GM23248 (cell line): ENCODE results near the gene TMEM39B. TPM values are rescaled to one million over a fixed set of nuclear protein-coding genes. Genes with fewer than 3 reads are reported as not detected.
"Not testable (repeated sequence)": the region's sequence is repeated elsewhere in the genome, so short reads cannot be mapped to it uniquely, and the experiment has no call there.

Experiments used
- DNase-seq: peaks from one replicate; pipeline ENCODE4 v3.0.0-alpha.2; 2015
- H2AFZ ChIP-seq: fragments of 200-600 bp; sonication (generic); 2 replicates; pipeline ENCODE4 v1.6.1; 2016; ENCODE audit warnings: antibody characterized with exemption
- H3F3A ChIP-seq: fragments of 200-600 bp; sonication (generic); 2 replicates; pipeline ENCODE4 v1.6.1; 2016; ENCODE audit warnings: mild to moderate bottlenecking, antibody characterized with exemption, mixed run types; ENCODE audit not compliant: insufficient read depth
- H3K27ac ChIP-seq: fragments of 200-600 bp; sonication (generic); 2 replicates; pipeline ENCODE4 v1.5.1; 2016; ENCODE audit warnings: mild to moderate bottlenecking
- H3K27me3 ChIP-seq: fragments of 200-600 bp; sonication (generic); replicated peaks from 2 replicates; pipeline ENCODE4 v1.6.1; 2016; ENCODE audit warnings: mild to moderate bottlenecking; ENCODE audit not compliant: insufficient read depth
- H3K36me3 ChIP-seq: fragments of 200-600 bp; sonication (generic); 2 replicates; pipeline ENCODE4 v1.6.1; 2016; ENCODE audit warnings: low read depth, mild to moderate bottlenecking
- H3K4me1 ChIP-seq: fragments of 200-600 bp; sonication (generic); 2 replicates; pipeline ENCODE4 v1.6.1; 2016; ENCODE audit warnings: mild to moderate bottlenecking; ENCODE audit not compliant: insufficient read depth
- H3K4me2 ChIP-seq: fragments of 200-600 bp; sonication (generic); one replicate; pipeline ENCODE4 v1.6.1; 2016; ENCODE audit warnings: mild to moderate bottlenecking; ENCODE audit not compliant: unreplicated experiment
- H3K4me3 ChIP-seq: fragments of 200-600 bp; sonication (generic); 2 replicates; pipeline ENCODE4 v1.5.1; 2016; ENCODE audit warnings: mild to moderate bottlenecking
- H3K79me2 ChIP-seq: fragments of 200-600 bp; sonication (generic); 2 replicates; pipeline ENCODE4 v1.6.1; 2016; ENCODE audit warnings: mild to moderate bottlenecking; ENCODE audit not compliant: insufficient read depth
- H3K9ac ChIP-seq: fragments of 200-600 bp; sonication (generic); 2 replicates; pipeline ENCODE4 v1.6.1; 2016; ENCODE audit warnings: mild to moderate bottlenecking
- H3K9me2 ChIP-seq: fragments of 200-600 bp; sonication (generic); 2 replicates; pipeline ENCODE4 v1.6.1; 2016; ENCODE audit warnings: mixed run types, mild to moderate bottlenecking, moderate library complexity; ENCODE audit not compliant: insufficient read depth
- H3K9me3 ChIP-seq: fragments of 200-600 bp; sonication (generic); one replicate; pipeline ENCODE4 v1.6.1; 2017; ENCODE audit warnings: low read depth
- H4K20me1 ChIP-seq: fragments of 200-600 bp; sonication (generic); 2 replicates; pipeline ENCODE4 v1.6.0; 2016; ENCODE audit not compliant: insufficient read depth
- EZH2 ChIP-seq: fragments of 200-600 bp; sonication (generic); IDR thresholded peaks from 2 replicates; pipeline ENCODE4 v1.6.1; 2018; ENCODE audit warnings: antibody characterized with exemption, mild to moderate bottlenecking; ENCODE audit not compliant: insufficient read depth, poor library complexity, severe bottlenecking
- EZH2phosphoT487 ChIP-seq: fragments of 200-600 bp; sonication (generic); IDR thresholded peaks from 2 replicates; pipeline ENCODE4 v1.6.1; 2018; ENCODE audit warnings: antibody characterized with exemption, moderate library complexity, mild to moderate bottlenecking, low read depth; ENCODE audit not compliant: insufficient read depth
- WGBS, 2 experiments: methylation state at CpG; one replicate each; pipeline ENCODE4 v1.1.6; 2015 to 2017; ENCODE audit warnings: low lambda C conversion rate in 2 of 2, low coverage in 1 of 2; ENCODE audit errors: missing lambda C conversion rate in 2 of 2; 5-methylcytosine and 5-hydroxymethylcytosine counted together
- in situ Hi-C: fragments of 300-500 bp; cut with MboI; formaldehyde crosslinking; loops from 2 replicates; pipeline ENCODE4 v1.15.0; 2020
- microRNA-seq: library from miRNA; unstranded; fragments of <30 nt; microRNA quantifications from one replicate; pipeline ENCODE4, GENCODE V29; 2016; ENCODE audit warnings: borderline number of aligned reads
- polyA plus RNA-seq: library from polyadenylated mRNA; unstranded; fragments of >200 nt; fragmentation: Nextera tagmentation; extraction: Ambion mirVana; gene quantifications from 2 replicates; pipeline ENCODE4 v1.2.1, GENCODE V29; 2016
- small RNA-seq: library from RNA; depleted of rRNA; stranded (forward); fragments of <200 nt; gene quantifications from one replicate; pipeline ENCODE3, GENCODE V24; 2014; ENCODE audit warnings: low read depth, low replicate concordance
- total RNA-seq: library from RNA; depleted of rRNA; stranded (reverse); fragments of >200 nt; shearing (Covaris generic); gene quantifications from 2 replicates; pipeline ENCODE4 v1.2.3, GENCODE V29; 2014; rRNA removed

Gene TMEM39B
- total and polyA plus RNA-seq, 2 experiments from 2014 or later: 5.7 to 21.4 TPM

- H2AFZ ChIP-seq: no peak overlapping the region
- H4K20me1 ChIP-seq: peaks cover 8% of the 10 kb centered on the region
- no peak overlapping the region for H3K4me3 ChIP-seq
- peak overlapping the region; percentile 88; the same call in 1 of the 2 replicates for H3K27ac ChIP-seq
- peaks cover 99% of the 10 kb centered on the region for H3K79me2 ChIP-seq
- no peaks in the 10 kb centered on the region for H3K9me3 ChIP-seq
- H3K9ac ChIP-seq: no peak overlapping the region
- TF ChIP-seq EZH2phosphoT487 (no peak), EZH2 (no peak)
- no peaks in the 10 kb centered on the region for H3K36me3 ChIP-seq
- WGBS, 2 experiments: 92 to 94% methylated on average over 3 of the region's 3 CpGs
- no peaks in the 10 kb centered on the region for H3K27me3 ChIP-seq
- peaks cover 22% of the 10 kb centered on the region for H3K4me1 ChIP-seq
- no peak for DNase-seq
- in situ Hi-C loops: no loop called here
- H3K4me2 ChIP-seq: no peak overlapping the region
- no peaks in the 10 kb centered on the region for H3K9me2 ChIP-seq
- peaks cover 35% of the 10 kb centered on the region for H3F3A ChIP-seq
Observed at GRCh38 chr1:32144033-32144432, 71.3 kb downstream of the TMEM39B start.

GRCh38 chr1:32147799-32148198 lies 75.1 kb downstream of the TMEM39B start:
- H3K4me3 ChIP-seq, H3K9me3 ChIP-seq, H3K4me2 ChIP-seq, H3K9ac ChIP-seq, H3K27ac ChIP-seq, in situ Hi-C loops, H2AFZ ChIP-seq, DNase-seq, H3K36me3 ChIP-seq, H3K27me3 ChIP-seq, H3K9me2 ChIP-seq: not testable (repeated sequence)
- Histone ChIP-seq H4K20me1 (peaks cover 13% of the 10 kb centered on the region), H3K4me1 (peaks cover 23% of the 10 kb centered on the region), H3F3A (peaks cover 39% of the 10 kb centered on the region), H3K79me2 (peaks cover 100% of the 10 kb centered on the region)
- 94 to 99% methylated on average over 5 of the region's 5 CpGs for WGBS, 2 experiments

DNA sequence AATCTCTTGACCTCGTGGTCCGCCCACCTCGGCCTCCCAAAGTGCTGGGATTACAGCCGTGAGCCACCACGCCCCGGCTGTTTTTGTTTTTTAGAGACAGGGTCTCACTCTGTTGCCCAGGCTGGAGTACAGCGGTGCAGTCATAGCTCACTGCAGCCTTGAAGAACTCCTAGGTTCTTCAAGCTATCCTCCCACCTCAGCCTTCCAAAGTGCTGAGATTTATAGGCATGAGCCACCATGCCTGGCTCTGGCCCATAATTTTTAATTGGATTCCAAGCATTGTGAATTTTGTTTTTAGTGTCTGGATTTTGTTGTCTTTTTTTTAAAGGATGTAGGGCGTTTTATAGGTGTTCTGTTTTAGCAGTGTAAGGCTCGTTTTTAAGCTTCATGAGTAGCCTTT lies 78.1 kb downstream of the TMEM39B start:
- H3K79me2 ChIP-seq: peaks cover 100% of the 10 kb centered on the region
- peak overlapping the region; percentile 48 for H3K4me2 ChIP-seq
- 66 to 70% methylated on average over 9 of the region's 9 CpGs for WGBS, 2 experiments
- H3K9me2 ChIP-seq: no peaks in the 10 kb centered on the region
- peak overlapping the region; percentile 46 for H3K9ac ChIP-seq
- H2AFZ ChIP-seq: no peak overlapping the region
- DNase-seq: peak; percentile 42
- no peak overlapping the region for H3K4me3 ChIP-seq
- in situ Hi-C loops: no loop called here
- no peaks in the 10 kb centered on the region for H3K9me3 ChIP-seq
- no peaks in the 10 kb centered on the region for H3K36me3 ChIP-seq
- H3K27me3 ChIP-seq: no peaks in the 10 kb centered on the region
- peak overlapping the region; percentile 66 for H3K27ac ChIP-seq
- peaks cover 13% of the 10 kb centered on the region for H4K20me1 ChIP-seq
- TF ChIP-seq EZH2phosphoT487 (no peak), EZH2 (no peak)
- peaks cover 26% of the 10 kb centered on the region for H3F3A ChIP-seq
- H3K4me1 ChIP-seq: peaks cover 18% of the 10 kb centered on the region

- TF ChIP-seq EZH2: no peak
- no peak for TF ChIP-seq EZH2phosphoT487
- Histone ChIP-seq H3K4me2 (peak overlapping the region; percentile 48), H3F3A (peaks cover 22% of the 10 kb centered on the region), H3K9ac (peak overlapping the region; percentile 46), H3K9me2 (no peaks in the 10 kb centered on the region), H3K9me3 (no peaks in the 10 kb centered on the region), H3K27ac (peak overlapping the region; percentile 66), H4K20me1 (peaks cover 9% of the 10 kb centered on the region), H3K4me1 (peaks cover 18% of the 10 kb centered on the region), H3K79me2 (peaks cover 100% of the 10 kb centered on the region), H3K27me3 (no peaks in the 10 kb centered on the region), H3K36me3 (0 out of 2 replicates have a peak, but pooled peaks cover 5% of the 10 kb centered on the region), H2AFZ (no peak overlapping the region), H3K4me3 (no peak overlapping the region)
- DNase-seq: peak; percentile 87
- WGBS, 2 experiments: 38% methylated on average over 5 of the region's 5 CpGs
- in situ Hi-C loops: no loop called here
Observed at GRCh38 chr1:32151319-32151787, 78.6 kb downstream of the TMEM39B start.

Small RNA genes lying within 50 kb of the gene (microRNA-seq; reads per million reads assigned to microRNA genes)
- not detected for gene MIR5585

Small RNA genes lying within 50 kb of the gene (small RNA-seq; reads per million reads assigned to genes)
- not detected for gene MIR5585
- not detected for gene RF00017

Other genes starting within 250 kb of the TMEM39B start
- 379 and 430 TPM in 2 replicates for gene PTP4A2, start 134.6 kb upstream of the TMEM39B start, total RNA-seq
- 292 and 376 TPM in 2 replicates for gene PTP4A2, start 134.6 kb upstream of the TMEM39B start, polyA plus RNA-seq
- 41.7 and 50.6 TPM in 2 replicates for gene KHDRBS1, start 59.1 kb upstream of the TMEM39B start, total RNA-seq
- gene KHDRBS1, start 59.1 kb upstream of the TMEM39B start, polyA plus RNA-seq: 65.7 and 68.6 TPM in 2 replicates
- gene KPNA6, start 35.1 kb downstream of the TMEM39B start, total RNA-seq: 52.9 and 56.0 TPM in 2 replicates
- gene KPNA6, start 35.1 kb downstream of the TMEM39B start, polyA plus RNA-seq: 38.3 and 39.9 TPM in 2 replicates
- 92.1 and 99.9 TPM in 2 replicates for gene TXLNA, start 106.7 kb downstream of the TMEM39B start, total RNA-seq
- 77.5 and 77.6 TPM in 2 replicates for gene TXLNA, start 106.7 kb downstream of the TMEM39B start, polyA plus RNA-seq
- 10.4 and 17.7 TPM in 2 replicates for gene CCDC28B, start 127.7 kb downstream of the TMEM39B start, total RNA-seq
- gene CCDC28B, start 127.7 kb downstream of the TMEM39B start, polyA plus RNA-seq: 19.7 TPM in 2 replicates
- 0.97 and 1.4 TPM in 2 replicates for gene IQCC, start 132.7 kb downstream of the TMEM39B start, total RNA-seq
- gene IQCC, start 132.7 kb downstream of the TMEM39B start, polyA plus RNA-seq: 1.7 and 2.2 TPM in 2 replicates
- gene DCDC2B, start 136.2 kb downstream of the TMEM39B start, total RNA-seq: not detected in 2 replicates
- 0.21 and 0.25 TPM in 2 replicates for gene DCDC2B, start 136.2 kb downstream of the TMEM39B start, polyA plus RNA-seq
- 12.5 and 23.5 TPM in 2 replicates for gene TMEM234, start 149.4 kb downstream of the TMEM39B start, total RNA-seq
- gene TMEM234, start 149.4 kb downstream of the TMEM39B start, polyA plus RNA-seq: 25.6 and 26.1 TPM in 2 replicates
- 266 and 286 TPM in 2 replicates for gene EIF3I, start 149.5 kb downstream of the TMEM39B start, total RNA-seq
- 259 and 265 TPM in 2 replicates for gene EIF3I, start 149.5 kb downstream of the TMEM39B start, polyA plus RNA-seq
- gene FAM167B, start 174.3 kb downstream of the TMEM39B start, total RNA-seq: 3.0 and 4.2 TPM in 2 replicates
- gene FAM167B, start 174.3 kb downstream of the TMEM39B start, polyA plus RNA-seq: 5.0 and 5.1 TPM in 2 replicates
- gene LCK, start 178.3 kb downstream of the TMEM39B start, total RNA-seq: not detected in 2 replicates
- 0.24 TPM in 1 of 2 replicates, not detected in the other for gene LCK, start 178.3 kb downstream of the TMEM39B start, polyA plus RNA-seq
- gene HDAC1, start 219.1 kb downstream of the TMEM39B start, total RNA-seq: 52.5 and 58.5 TPM in 2 replicates
- gene HDAC1, start 219.1 kb downstream of the TMEM39B start, polyA plus RNA-seq: 53.8 and 56.9 TPM in 2 replicates